HEK293 (cell line): ENCODE measurements around the gene RSRC1.
A peak's percentile ranks its signal among the peaks of the same experiment; 100 is the strongest.

Experiments
- GLI4 ChIP-seq: fragments of 450-650 bp; formaldehyde crosslinking; IDR thresholded peaks from 2 replicates; pipeline ENCODE4 v1.5.1; 2016; ENCODE audit warnings: missing biosample characterization, missing genetic modification characterization
- GLIS2 ChIP-seq: fragments of 450-650 bp; formaldehyde crosslinking; IDR thresholded peaks from 2 replicates; pipeline ENCODE4 v1.5.1; 2016; ENCODE audit warnings: missing biosample characterization, missing genetic modification characterization
- SCRT2 ChIP-seq: fragments of 450-650 bp; formaldehyde crosslinking; IDR thresholded peaks from 2 replicates; pipeline ENCODE4 v1.5.1; 2016; ENCODE audit warnings: missing biosample characterization, missing genetic modification characterization
- SP2 ChIP-seq: fragments of 450-650 bp; formaldehyde crosslinking; IDR thresholded peaks from 2 replicates; pipeline ENCODE4 v1.5.1; 2016; ENCODE audit warnings: missing biosample characterization, missing genetic modification characterization
- SP7 ChIP-seq: fragments of 450-650 bp; formaldehyde crosslinking; IDR thresholded peaks from 2 replicates; pipeline ENCODE4 v1.5.1; 2016; ENCODE audit warnings: missing biosample characterization, missing genetic modification characterization
- YY1 ChIP-seq: fragments of 450-650 bp; formaldehyde crosslinking; IDR thresholded peaks from 2 replicates; pipeline ENCODE4 v1.5.1; 2018; ENCODE audit warnings: missing biosample characterization, missing genetic modification characterization
- ZBTB1 ChIP-seq: fragments of 450-650 bp; formaldehyde crosslinking; IDR thresholded peaks from 2 replicates; pipeline ENCODE4 v1.5.1; 2016; ENCODE audit warnings: missing biosample characterization, missing genetic modification characterization
- ZBTB21 ChIP-seq: fragments of 450-650 bp; formaldehyde crosslinking; IDR thresholded peaks from 2 replicates; pipeline ENCODE4 v1.5.1; 2017; ENCODE audit warnings: missing biosample characterization, missing genetic modification characterization
- ZBTB7A ChIP-seq: fragments of 450-650 bp; formaldehyde crosslinking; IDR thresholded peaks from 2 replicates; pipeline ENCODE4 v1.5.1; 2016; ENCODE audit warnings: low read depth, missing biosample characterization, missing genetic modification characterization
- ZFP41 ChIP-seq: fragments of 450-650 bp; formaldehyde crosslinking; IDR thresholded peaks from 2 replicates; pipeline ENCODE4 v1.5.1; 2016; ENCODE audit warnings: missing biosample characterization, missing genetic modification characterization, borderline replicate concordance
- ZNF112 ChIP-seq: fragments of 450-650 bp; formaldehyde crosslinking; IDR thresholded peaks from 2 replicates; pipeline ENCODE4 v1.5.0; 2017; ENCODE audit warnings: missing biosample characterization, missing genetic modification characterization
- ZNF146 ChIP-seq: fragments of 450-650 bp; formaldehyde crosslinking; IDR thresholded peaks from 2 replicates; pipeline ENCODE4 v1.5.1; 2016; ENCODE audit warnings: missing biosample characterization, missing genetic modification characterization
- ZNF16 ChIP-seq: fragments of 450-650 bp; formaldehyde crosslinking; IDR thresholded peaks from 2 replicates; pipeline ENCODE4 v1.5.1; 2016; ENCODE audit warnings: low read depth, missing biosample characterization, missing genetic modification characterization
- ZNF292 ChIP-seq: fragments of 450-650 bp; formaldehyde crosslinking; IDR thresholded peaks from 2 replicates; pipeline ENCODE4 v1.5.1; 2016; ENCODE audit warnings: low read depth, missing biosample characterization, missing genetic modification characterization, borderline replicate concordance
- ZNF302 ChIP-seq: fragments of 450-650 bp; formaldehyde crosslinking; IDR thresholded peaks from 2 replicates; pipeline ENCODE4 v1.5.1; 2016; ENCODE audit warnings: missing biosample characterization, missing genetic modification characterization, low read depth
- ZNF350 ChIP-seq: fragments of 450-650 bp; formaldehyde crosslinking; IDR thresholded peaks from 2 replicates; pipeline ENCODE4 v1.5.0; 2017; ENCODE audit warnings: missing biosample characterization, mild to moderate bottlenecking, missing genetic modification characterization
- ZNF394 ChIP-seq: fragments of 450-650 bp; formaldehyde crosslinking; IDR thresholded peaks from 2 replicates; pipeline ENCODE4 v1.5.1; 2016; ENCODE audit warnings: missing biosample characterization, missing genetic modification characterization, mild to moderate bottlenecking, moderate library complexity, borderline replicate concordance
- ZNF48 ChIP-seq: fragments of 450-650 bp; formaldehyde crosslinking; IDR thresholded peaks from 2 replicates; pipeline ENCODE4 v1.5.1; 2016; ENCODE audit warnings: missing biosample characterization, missing genetic modification characterization
- ZNF544 ChIP-seq: fragments of 450-650 bp; formaldehyde crosslinking; IDR thresholded peaks from 2 replicates; pipeline ENCODE4 v1.5.0; 2017; ENCODE audit warnings: missing biosample characterization, missing genetic modification characterization
- ZNF600 ChIP-seq: fragments of 450-650 bp; formaldehyde crosslinking; IDR thresholded peaks from 2 replicates; pipeline ENCODE4 v1.5.1; 2016; ENCODE audit warnings: missing biosample characterization, missing genetic modification characterization
- ZNF670 ChIP-seq: fragments of 450-650 bp; formaldehyde crosslinking; IDR thresholded peaks from 2 replicates; pipeline ENCODE4 v1.5.1; 2016; ENCODE audit warnings: missing biosample characterization, missing genetic modification characterization, low read depth
- TF ChIP-seq, protein P1 (sequence below): fragments of 450-650 bp; formaldehyde crosslinking; IDR thresholded peaks from 2 replicates; pipeline ENCODE4 v1.5.1; 2016; ENCODE audit warnings: missing biosample characterization, missing genetic modification characterization
- TF ChIP-seq, protein P2 (sequence below): fragments of 450-650 bp; formaldehyde crosslinking; IDR thresholded peaks from 2 replicates; pipeline ENCODE4 v1.5.1; 2016; ENCODE audit warnings: missing biosample characterization, missing genetic modification characterization
- TF ChIP-seq, protein P3 (sequence below): fragments of 450-650 bp; formaldehyde crosslinking; IDR thresholded peaks from 2 replicates; pipeline ENCODE4 v1.5.1; 2017; ENCODE audit warnings: missing biosample characterization, missing genetic modification characterization
- TF ChIP-seq, protein P4 (sequence below): fragments of 450-650 bp; formaldehyde crosslinking; IDR thresholded peaks from 2 replicates; pipeline ENCODE4 v1.5.1; 2016; ENCODE audit warnings: missing biosample characterization, missing genetic modification characterization
- TF ChIP-seq, protein P5 (sequence below): fragments of 450-650 bp; formaldehyde crosslinking; IDR thresholded peaks from 2 replicates; pipeline ENCODE4 v1.5.1; 2016; ENCODE audit warnings: missing biosample characterization, missing genetic modification characterization

The RSRC1 gene

DNA sequence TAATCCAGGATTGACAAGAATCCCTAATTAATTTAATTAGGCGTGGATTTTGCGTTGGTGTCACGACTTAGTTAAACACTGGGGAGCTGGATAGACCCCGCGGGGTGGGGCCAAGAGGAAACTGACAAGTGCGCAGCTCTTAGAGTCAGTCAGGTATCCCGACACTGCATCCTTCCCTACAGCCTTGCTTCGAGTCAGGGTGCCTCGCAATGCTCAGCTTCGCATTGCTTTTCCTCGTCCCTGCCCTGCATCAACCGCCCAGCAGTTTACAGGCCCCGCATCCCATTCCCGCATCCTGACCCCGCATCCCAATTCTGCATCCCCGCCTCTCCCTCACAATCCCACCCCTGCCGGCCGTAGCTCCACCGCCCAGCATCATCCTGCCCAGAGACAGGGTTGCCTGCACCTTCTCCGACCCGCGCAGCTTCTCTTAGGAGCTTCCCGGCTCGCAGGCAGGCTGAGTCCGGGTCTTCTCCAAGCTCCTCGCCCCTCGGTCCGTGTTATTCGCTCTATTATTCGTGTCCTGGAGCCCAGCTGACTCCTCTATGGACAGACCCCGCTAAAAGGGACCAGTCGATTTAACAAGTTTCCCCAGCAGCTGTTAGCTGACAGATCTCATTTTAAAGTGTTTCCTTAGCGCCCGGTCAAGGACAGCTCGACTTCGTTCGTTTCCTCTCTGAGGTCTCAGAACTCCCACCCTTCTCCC lies 3.0 kb upstream of the RSRC1 start (continued):
- TF ChIP-seq, protein P1, sequence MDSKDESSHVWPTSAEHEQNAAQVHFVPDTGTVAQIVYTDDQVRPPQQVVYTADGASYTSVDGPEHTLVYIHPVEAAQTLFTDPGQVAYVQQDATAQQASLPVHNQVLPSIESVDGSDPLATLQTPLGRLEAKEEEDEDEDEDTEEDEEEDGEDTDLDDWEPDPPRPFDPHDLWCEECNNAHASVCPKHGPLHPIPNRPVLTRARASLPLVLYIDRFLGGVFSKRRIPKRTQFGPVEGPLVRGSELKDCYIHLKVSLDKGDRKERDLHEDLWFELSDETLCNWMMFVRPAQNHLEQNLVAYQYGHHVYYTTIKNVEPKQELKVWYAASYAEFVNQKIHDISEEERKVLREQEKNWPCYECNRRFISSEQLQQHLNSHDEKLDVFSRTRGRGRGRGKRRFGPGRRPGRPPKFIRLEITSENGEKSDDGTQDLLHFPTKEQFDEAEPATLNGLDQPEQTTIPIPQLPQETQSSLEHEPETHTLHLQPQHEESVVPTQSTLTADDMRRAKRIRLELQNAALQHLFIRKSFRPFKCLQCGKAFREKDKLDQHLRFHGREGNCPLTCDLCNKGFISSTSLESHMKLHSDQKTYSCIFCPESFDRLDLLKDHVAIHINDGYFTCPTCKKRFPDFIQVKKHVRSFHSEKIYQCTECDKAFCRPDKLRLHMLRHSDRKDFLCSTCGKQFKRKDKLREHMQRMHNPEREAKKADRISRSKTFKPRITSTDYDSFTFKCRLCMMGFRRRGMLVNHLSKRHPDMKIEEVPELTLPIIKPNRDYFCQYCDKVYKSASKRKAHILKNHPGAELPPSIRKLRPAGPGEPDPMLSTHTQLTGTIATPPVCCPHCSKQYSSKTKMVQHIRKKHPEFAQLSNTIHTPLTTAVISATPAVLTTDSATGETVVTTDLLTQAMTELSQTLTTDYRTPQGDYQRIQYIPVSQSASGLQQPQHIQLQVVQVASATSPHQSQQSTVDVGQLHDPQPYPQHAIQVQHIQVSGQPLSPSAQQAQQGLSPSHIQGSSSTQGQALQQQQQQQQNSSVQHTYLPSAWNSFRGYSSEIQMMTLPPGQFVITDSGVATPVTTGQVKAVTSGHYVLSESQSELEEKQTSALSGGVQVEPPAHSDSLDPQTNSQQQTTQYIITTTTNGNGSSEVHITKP (tag by site-specific recombination): peak; percentile 24
- TF ChIP-seq SP7 (tag by site-specific recombination) (peak; percentile 36; the same call in 1 of the 2 replicates), ZNF544 (no peak), YY1 (tag by site-specific recombination) (no peak), ZBTB1 (tag by site-specific recombination) (peak; percentile 81; the same call in 1 of the 2 replicates), GLIS2 (tag by site-specific recombination) (peak; percentile 58; the same call in 1 of the 2 replicates), ZNF350 (tag by site-specific recombination) (no peak), ZNF292 (no peak), ZBTB21 (no peak), SP2 (peak; percentile 53), ZBTB7A (tag by site-specific recombination) (no peak), ZFP41 (no peak), GLI4 (tag by site-specific recombination) (no peak), ZNF16 (no peak), ZNF112 (tag by site-specific recombination) (no peak), ZNF600 (tag by site-specific recombination) (peak; percentile 96), ZNF670 (tag by site-specific recombination) (no peak), ZNF394 (tag by site-specific recombination) (peak; percentile 45; the same call in 1 of the 2 replicates), SCRT2 (tag by site-specific recombination) (no peak), ZNF146 (tag by site-specific recombination) (no peak), ZNF48 (no peak), ZNF302 (tag by site-specific recombination) (no peak)
- TF ChIP-seq, protein P2, sequence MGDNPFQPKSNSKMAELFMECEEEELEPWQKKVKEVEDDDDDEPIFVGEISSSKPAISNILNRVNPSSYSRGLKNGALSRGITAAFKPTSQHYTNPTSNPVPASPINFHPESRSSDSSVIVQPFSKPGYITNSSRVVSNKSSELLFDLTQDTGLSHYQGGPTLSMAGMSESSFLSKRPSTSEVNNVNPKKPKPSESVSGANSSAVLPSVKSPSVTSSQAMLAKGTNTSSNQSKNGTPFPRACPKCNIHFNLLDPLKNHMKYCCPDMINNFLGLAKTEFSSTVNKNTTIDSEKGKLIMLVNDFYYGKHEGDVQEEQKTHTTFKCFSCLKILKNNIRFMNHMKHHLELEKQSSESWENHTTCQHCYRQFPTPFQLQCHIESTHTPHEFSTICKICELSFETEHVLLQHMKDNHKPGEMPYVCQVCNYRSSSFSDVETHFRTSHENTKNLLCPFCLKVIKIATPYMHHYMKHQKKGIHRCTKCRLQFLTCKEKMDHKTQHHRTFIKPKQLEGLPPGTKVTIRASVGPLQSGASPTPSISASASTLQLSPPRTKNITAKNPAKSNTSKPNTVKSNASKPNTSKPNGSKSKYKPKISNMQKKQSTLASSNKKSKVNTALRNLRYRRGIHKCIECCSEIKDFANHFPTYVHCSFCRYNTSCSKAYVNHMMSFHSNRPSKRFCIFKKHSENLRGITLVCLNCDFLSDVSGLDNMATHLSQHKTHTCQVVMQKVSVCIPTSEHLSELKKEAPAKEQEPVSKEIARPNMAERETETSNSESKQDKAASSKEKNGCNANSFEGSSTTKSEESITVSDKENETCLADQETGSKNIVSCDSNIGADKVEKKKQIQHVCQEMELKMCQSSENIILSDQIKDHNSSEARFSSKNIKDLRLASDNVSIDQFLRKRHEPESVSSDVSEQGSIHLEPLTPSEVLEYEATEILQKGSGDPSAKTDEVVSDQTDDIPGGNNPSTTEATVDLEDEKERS (tag by site-specific recombination): no peak
- TF ChIP-seq, protein P3, sequence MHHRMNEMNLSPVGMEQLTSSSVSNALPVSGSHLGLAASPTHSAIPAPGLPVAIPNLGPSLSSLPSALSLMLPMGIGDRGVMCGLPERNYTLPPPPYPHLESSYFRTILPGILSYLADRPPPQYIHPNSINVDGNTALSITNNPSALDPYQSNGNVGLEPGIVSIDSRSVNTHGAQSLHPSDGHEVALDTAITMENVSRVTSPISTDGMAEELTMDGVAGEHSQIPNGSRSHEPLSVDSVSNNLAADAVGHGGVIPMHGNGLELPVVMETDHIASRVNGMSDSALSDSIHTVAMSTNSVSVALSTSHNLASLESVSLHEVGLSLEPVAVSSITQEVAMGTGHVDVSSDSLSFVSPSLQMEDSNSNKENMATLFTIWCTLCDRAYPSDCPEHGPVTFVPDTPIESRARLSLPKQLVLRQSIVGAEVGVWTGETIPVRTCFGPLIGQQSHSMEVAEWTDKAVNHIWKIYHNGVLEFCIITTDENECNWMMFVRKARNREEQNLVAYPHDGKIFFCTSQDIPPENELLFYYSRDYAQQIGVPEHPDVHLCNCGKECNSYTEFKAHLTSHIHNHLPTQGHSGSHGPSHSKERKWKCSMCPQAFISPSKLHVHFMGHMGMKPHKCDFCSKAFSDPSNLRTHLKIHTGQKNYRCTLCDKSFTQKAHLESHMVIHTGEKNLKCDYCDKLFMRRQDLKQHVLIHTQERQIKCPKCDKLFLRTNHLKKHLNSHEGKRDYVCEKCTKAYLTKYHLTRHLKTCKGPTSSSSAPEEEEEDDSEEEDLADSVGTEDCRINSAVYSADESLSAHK (tag by site-specific recombination): peak; percentile 36; the same call in 1 of the 2 replicates
- TF ChIP-seq, protein P4, sequence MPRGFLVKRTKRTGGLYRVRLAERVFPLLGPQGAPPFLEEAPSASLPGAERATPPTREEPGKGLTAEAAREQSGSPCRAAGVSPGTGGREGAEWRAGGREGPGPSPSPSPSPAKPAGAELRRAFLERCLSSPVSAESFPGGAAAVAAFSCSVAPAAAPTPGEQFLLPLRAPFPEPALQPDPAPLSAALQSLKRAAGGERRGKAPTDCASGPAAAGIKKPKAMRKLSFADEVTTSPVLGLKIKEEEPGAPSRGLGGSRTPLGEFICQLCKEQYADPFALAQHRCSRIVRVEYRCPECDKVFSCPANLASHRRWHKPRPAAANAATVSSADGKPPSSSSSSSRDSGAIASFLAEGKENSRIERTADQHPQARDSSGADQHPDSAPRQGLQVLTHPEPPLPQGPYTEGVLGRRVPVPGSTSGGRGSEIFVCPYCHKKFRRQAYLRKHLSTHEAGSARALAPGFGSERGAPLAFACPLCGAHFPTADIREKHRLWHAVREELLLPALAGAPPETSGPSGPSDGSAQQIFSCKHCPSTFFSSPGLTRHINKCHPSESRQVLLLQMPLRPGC (tag by site-specific recombination): no peak
- TF ChIP-seq, protein P5, sequence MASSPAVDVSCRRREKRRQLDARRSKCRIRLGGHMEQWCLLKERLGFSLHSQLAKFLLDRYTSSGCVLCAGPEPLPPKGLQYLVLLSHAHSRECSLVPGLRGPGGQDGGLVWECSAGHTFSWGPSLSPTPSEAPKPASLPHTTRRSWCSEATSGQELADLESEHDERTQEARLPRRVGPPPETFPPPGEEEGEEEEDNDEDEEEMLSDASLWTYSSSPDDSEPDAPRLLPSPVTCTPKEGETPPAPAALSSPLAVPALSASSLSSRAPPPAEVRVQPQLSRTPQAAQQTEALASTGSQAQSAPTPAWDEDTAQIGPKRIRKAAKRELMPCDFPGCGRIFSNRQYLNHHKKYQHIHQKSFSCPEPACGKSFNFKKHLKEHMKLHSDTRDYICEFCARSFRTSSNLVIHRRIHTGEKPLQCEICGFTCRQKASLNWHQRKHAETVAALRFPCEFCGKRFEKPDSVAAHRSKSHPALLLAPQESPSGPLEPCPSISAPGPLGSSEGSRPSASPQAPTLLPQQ: no peak
